ENCODE data around the gene NEK6. TPM values are rescaled to one million over a fixed set of nuclear protein-coding genes. Genes with fewer than 3 reads are reported as not detected.

The NEK6 gene
- total and polyA plus RNA-seq, 8 donors = 38.4 to 132 (median 45.0) TPM

- Histone ChIP-seq H3K27me3 (no peaks in the 10 kb centered on the region), H3K4me3 (peak overlapping the region; percentile 27 to 66), H3K36me3 (no peaks in the 10 kb centered on the region), H3K9me3 (no peaks in the 10 kb centered on the region), H3K4me1 (peaks cover 25 to 50% of the 10 kb centered on the region in 2 donors), H3K27ac (peak overlapping the region; percentile 25 to 59)
- intact Hi-C loops (cut with DNase I) = no loop called here
- ATAC-seq (no peak), DNase-seq (peak in 1 of 4 donors; percentile 68)
- no peak for TF ChIP-seq CTCF (IDR thresholded peaks at IDR 0.05)
These were observed 492 bp upstream of the NEK6 start for GRCh38 chr9:124257070-124257843.

GRCh38 chr9:124258607-124259157 is 933 bp downstream of the NEK6 start:
- H3K27ac ChIP-seq = peak overlapping the region; percentile 94 to 96
- DNase-seq (peak in 1 of 4 donors; percentile 82), ATAC-seq (peak; percentile 38)
- H3K9me3 ChIP-seq = no peaks in the 10 kb centered on the region
- H3K36me3 ChIP-seq = peaks cover 0 to 8% of the 10 kb centered on the region in 2 donors
- intact Hi-C loops (cut with DNase I) = no loop called here
- peaks cover 36 to 65% of the 10 kb centered on the region in 2 donors for H3K4me1 ChIP-seq
- peak overlapping the region; percentile 66 to 73 for H3K4me3 ChIP-seq
- no peak for TF ChIP-seq CTCF (IDR thresholded peaks at IDR 0.05)
- no peaks in the 10 kb centered on the region for H3K27me3 ChIP-seq

GRCh38 chr9:124259158-124259808 is 1.5 kb downstream of the NEK6 start:
- Histone ChIP-seq H3K9me3 (no peaks in the 10 kb centered on the region), H3K4me3 (peak overlapping the region; percentile 66 to 73), H3K4me1 (peaks cover 42 to 68% of the 10 kb centered on the region in 2 donors), H3K36me3 (peaks cover 0 to 8% of the 10 kb centered on the region in 2 donors), H3K27ac (peak overlapping the region; percentile 94 to 96), H3K27me3 (no peaks in the 10 kb centered on the region)
- intact Hi-C loops (cut with DNase I) = no loop called here
- TF ChIP-seq CTCF (IDR thresholded peaks at IDR 0.05) = no peak
- ATAC-seq (peak; percentile 53), DNase-seq (peak; percentile 60 to 85 (median 80))

GRCh38 chr9:124260769-124261603 is 3.2 kb downstream of the NEK6 start:
- no peak for TF ChIP-seq CTCF (IDR thresholded peaks at IDR 0.05)

More at GRCh38 chr9:124260769-124261603, 3.2 kb downstream of the NEK6 start:
- ATAC-seq (peak; percentile 45), DNase-seq (peak in 1 of 4 donors; percentile 81)
- Histone ChIP-seq H3K4me1 (peaks cover 47 to 84% of the 10 kb centered on the region in 2 donors), H3K27ac (peak overlapping the region; percentile 94 to 96), H3K36me3 (peaks cover 0 to 8% of the 10 kb centered on the region in 2 donors), H3K27me3 (no peaks in the 10 kb centered on the region), H3K4me3 (peak overlapping the region in 1 of 2 donors; percentile 66), H3K9me3 (no peaks in the 10 kb centered on the region)
- intact Hi-C loops (cut with DNase I) = no loop called here

Data from left lung (tissue), 10 donors.